H1 (cell line): ENCODE results near the gene CACNG4. TPM values are rescaled to one million over a fixed set of nuclear protein-coding genes. Genes with fewer than 3 reads are reported as not detected.

ENCODE experiments used
- CTCF ChIA-PET: fragments of 300-600 bp; sonication (Branson Sonifier 250); formaldehyde crosslinking; loops from one replicate; lab custom pipeline; 2021; ENCODE audit not compliant: partially characterized antibody; lab: Charles Lee
- POLR2A ChIA-PET: fragments of 300-600 bp; sonication (Branson Sonifier 250); formaldehyde crosslinking; loops from one replicate; lab custom pipeline; 2021; ENCODE audit warnings: inconsistent platforms; ENCODE audit not compliant: partially characterized antibody; lab: Charles Lee
- DNase-seq, 2 experiments: peaks; one replicate each; pipeline versions ENCODE4 v3.0.0 to v3.0.0-alpha.2; 2010 to 2022; ENCODE audit warnings: low spot score in 2 of 2, low read depth in 1 of 2, mixed read lengths in 1 of 2
- FAIRE-seq: peaks from 2 replicates; lab custom pipeline; 2011; peaks lifted over from hg19 to GRCh38; lab: Jason Lieb, UNC
- H2AFZ ChIP-seq: 2 replicates; pipeline ENCODE4 v1.8.1; 2012; ENCODE audit warnings: low read length, inconsistent platforms
- H2AK5ac ChIP-seq: 2 replicates; pipeline ENCODE4 v1.6.1; 2013; ENCODE audit warnings: low read depth, low read length
- H2BK120ac ChIP-seq: replicated peaks from 2 replicates; pipeline ENCODE3; 2013; ENCODE audit warnings: low read depth, low read length, inconsistent platforms
- H2BK12ac ChIP-seq: 2 replicates; pipeline ENCODE4 v1.6.1; 2013; ENCODE audit warnings: low read depth, low read length
- H2BK15ac ChIP-seq: 2 replicates; pipeline ENCODE4 v1.6.1; 2013; ENCODE audit warnings: low read length
- H2BK20ac ChIP-seq: 2 replicates; pipeline ENCODE4 v1.6.1; 2013; ENCODE audit warnings: low read length
- H2BK5ac ChIP-seq: 2 replicates; pipeline ENCODE4 v1.6.1; 2013; ENCODE audit warnings: low read depth, low read length
- H3K14ac ChIP-seq: 2 replicates; pipeline ENCODE4 v1.6.1; 2013; ENCODE audit warnings: inconsistent platforms; ENCODE audit not compliant: insufficient read length
- H3K18ac ChIP-seq: 2 replicates; pipeline ENCODE4 v1.6.1; 2013; ENCODE audit warnings: low read length; ENCODE audit errors: extremely low read depth
- H3K23ac ChIP-seq: 2 replicates; pipeline ENCODE4 v1.6.1; 2013; ENCODE audit warnings: inconsistent platforms; ENCODE audit not compliant: insufficient read length
- H3K23me2 ChIP-seq: 2 replicates; pipeline ENCODE4 v1.6.1; 2013; ENCODE audit warnings: low read depth, low read length
- H3K27ac ChIP-seq: 2 replicates; pipeline ENCODE4 v1.6.1; 2011; ENCODE audit warnings: low read depth, low read length, inconsistent platforms
- H3K27me3 ChIP-seq, 4 experiments: replicated peaks in 1 of 4; 1 replicate in 1 of 4; 2 replicates in 3 of 4; pipeline versions ENCODE4 v1.6.1 to v1.8.1; 2011 to 2013; ENCODE audit warnings: low read length in 3 of 4, mild to moderate bottlenecking in 3 of 4, inconsistent platforms in 2 of 4, mixed read lengths in 2 of 4, moderate library complexity in 1 of 4; ENCODE audit not compliant: control insufficient read depth in 3 of 4, insufficient read depth in 3 of 4; ENCODE audit errors: extremely low read depth in 1 of 4
- H3K36me3 ChIP-seq, 4 experiments: 2 replicates each; pipeline versions ENCODE4 v1.6.1 to v1.8.1; 2011 to 2013; ENCODE audit warnings: mild to moderate bottlenecking in 4 of 4, low read length in 3 of 4, moderate library complexity in 2 of 4, control low read depth in 1 of 4, inconsistent platforms in 1 of 4; ENCODE audit not compliant: insufficient read depth in 4 of 4, control insufficient read depth in 2 of 4
- H3K4ac ChIP-seq: replicated peaks from 2 replicates; pipeline ENCODE3; 2013; ENCODE audit warnings: low read length, low read depth, mixed read lengths, inconsistent platforms; ENCODE audit not compliant: insufficient read length
- H3K4me1 ChIP-seq, 4 experiments: replicated peaks in 1 of 4; 1 replicate in 1 of 4; 2 replicates in 3 of 4; pipeline versions ENCODE4 v1.6.1 to v1.8.1; 2011 to 2013; ENCODE audit warnings: low read length in 3 of 4, inconsistent platforms in 2 of 4, mixed read lengths in 1 of 4; ENCODE audit not compliant: insufficient read depth in 4 of 4, control insufficient read depth in 3 of 4
- H3K4me2 ChIP-seq, 2 experiments: 2 replicates each; pipeline versions ENCODE4 v1.6.1 to v1.8.1; 2011 to 2013; ENCODE audit warnings: low read depth in 2 of 2, low read length in 2 of 2, control low read depth in 1 of 2, inconsistent platforms in 1 of 2, mild to moderate bottlenecking in 1 of 2; ENCODE audit not compliant: insufficient read depth in 1 of 2
- H3K4me3 ChIP-seq, 4 experiments: fragments of 200-600, 300-600 bp in 1 of 4; sonication (generic), shearing (Covaris generic), sonication (Bioruptor Twin) in 1 of 4; 2 replicates each; pipeline versions ENCODE4 v1.5.1 to v1.8.1; 2011 to 2016; ENCODE audit warnings: low read length in 4 of 4, low read depth in 3 of 4, control low read depth in 2 of 4, inconsistent platforms in 2 of 4, mild to moderate bottlenecking in 2 of 4, mixed read lengths in 1 of 4, moderate library complexity in 1 of 4; ENCODE audit not compliant: insufficient read depth in 2 of 4; ENCODE audit errors: extremely low read depth in 1 of 4
- H3K56ac ChIP-seq: replicated peaks from 2 replicates; pipeline ENCODE3; 2013; ENCODE audit warnings: low read depth, mild to moderate bottlenecking, mixed read lengths, low read length, inconsistent platforms; ENCODE audit not compliant: insufficient read length
- H3K79me1 ChIP-seq: 2 replicates; pipeline ENCODE4 v1.6.1; 2013; ENCODE audit warnings: low read depth, low read length, control low read depth
- H3K79me2 ChIP-seq, 2 experiments: 2 replicates each; pipeline versions ENCODE4 v1.6.1 to v1.8.1; 2012 to 2013; ENCODE audit warnings: low read length in 2 of 2, mild to moderate bottlenecking in 2 of 2, inconsistent platforms in 1 of 2; ENCODE audit not compliant: insufficient read depth in 2 of 2, control insufficient read depth in 1 of 2
- H3K9ac ChIP-seq, 4 experiments: replicated peaks in 1 of 4; 1 replicate in 1 of 4; 2 replicates in 3 of 4; pipeline versions ENCODE4 v1.6.1 to v1.8.1; 2011 to 2013; ENCODE audit warnings: low read depth in 3 of 4, low read length in 3 of 4, control low read depth in 2 of 4, mild to moderate bottlenecking in 2 of 4, moderate library complexity in 2 of 4, inconsistent platforms in 1 of 4; ENCODE audit errors: extremely low read depth in 1 of 4
- H3K9me3 ChIP-seq, 2 experiments: 2 replicates each; pipeline versions ENCODE4 v1.6.1 to v1.8.1; 2012 to 2013; ENCODE audit warnings: mild to moderate bottlenecking in 2 of 2, moderate library complexity in 2 of 2, control low read depth in 1 of 2, inconsistent platforms in 1 of 2, low read depth in 1 of 2, low read length in 1 of 2, mixed read lengths in 1 of 2; ENCODE audit not compliant: insufficient read depth in 2 of 2
- H4K20me1 ChIP-seq, 2 experiments: replicated peaks in 1 of 2; 2 replicates each; pipeline versions ENCODE3 to v1.8.1; 2011 to 2013; ENCODE audit warnings: inconsistent platforms in 2 of 2, low read length in 2 of 2, mild to moderate bottlenecking in 1 of 2; ENCODE audit not compliant: insufficient read depth in 2 of 2, control insufficient read depth in 1 of 2
- H4K5ac ChIP-seq: 2 replicates; pipeline ENCODE4 v1.6.1; 2013; ENCODE audit warnings: low read length, low read depth, mixed read lengths, inconsistent platforms; ENCODE audit not compliant: insufficient read length
- H4K8ac ChIP-seq: 2 replicates; pipeline ENCODE4 v1.8.0; 2013; ENCODE audit warnings: mild to moderate bottlenecking, moderate library complexity, low read length, inconsistent platforms; ENCODE audit not compliant: insufficient read depth; ENCODE audit errors: extremely low read depth
- H4K91ac ChIP-seq: replicated peaks from 2 replicates; pipeline ENCODE3; 2013; ENCODE audit warnings: low read length, mixed read lengths, inconsistent platforms; ENCODE audit not compliant: insufficient read length
- CHD2 ChIP-seq: IDR thresholded peaks from 2 replicates; pipeline ENCODE4 v1.6.1; 2012; ENCODE audit warnings: low read length, improper control_type of control experiment
- CTBP2 ChIP-seq: IDR thresholded peaks from 2 replicates; pipeline ENCODE4 v1.7.0; 2011; ENCODE audit warnings: borderline replicate concordance, mild to moderate bottlenecking, moderate library complexity, mixed read lengths, low read length; ENCODE audit not compliant: insufficient read depth, insufficient read length
- GTF2F1 ChIP-seq: IDR thresholded peaks from 2 replicates; pipeline ENCODE4 v1.6.1; 2012; ENCODE audit warnings: low read depth, low read length, improper control_type of control experiment, borderline replicate concordance
- HDAC6 ChIP-seq: IDR thresholded peaks from one replicate; pipeline ENCODE4 v1.7.1; 2012; ENCODE audit warnings: low read depth, mild to moderate bottlenecking, inconsistent platforms, low read length, moderate library complexity
- KDM4A ChIP-seq: IDR thresholded peaks from one replicate; pipeline ENCODE4 v1.7.1; 2012; ENCODE audit warnings: low read depth, mild to moderate bottlenecking, moderate library complexity, low read length, inconsistent platforms; ENCODE audit not compliant: severe bottlenecking
- PHF8 ChIP-seq: fragments of 200-600 bp; sonication (generic); conservative IDR thresholded peaks from 2 replicates; pipeline ENCODE4 v1.7.1; 2012; ENCODE audit warnings: low read depth, mild to moderate bottlenecking, inconsistent platforms, low read length, moderate library complexity
- RNF2 ChIP-seq: fragments of 200-900, 300-1000 bp; sonication (generic); IDR thresholded peaks from 2 replicates; pipeline ENCODE4 v1.7.1; 2016; ENCODE audit warnings: borderline replicate concordance, low read depth, mild to moderate bottlenecking, antibody characterized with exemption, low read length; ENCODE audit not compliant: poor library complexity, severe bottlenecking; ENCODE audit errors: missing control alignments
- SIX5 ChIP-seq: IDR thresholded peaks from 2 replicates; pipeline ENCODE4 v1.6.1; 2011; ENCODE audit warnings: mild to moderate bottlenecking, low read depth, low read length
- SUZ12 ChIP-seq: fragments of 200-600 bp; sonication (generic); IDR thresholded peaks from 2 replicates; pipeline ENCODE4 v1.6.1; 2012; ENCODE audit warnings: mild to moderate bottlenecking, inconsistent platforms, low read length, moderate library complexity, mixed read lengths
- TAF7 ChIP-seq: optimal IDR thresholded peaks from 2 replicates; pipeline ENCODE3; 2011; ENCODE audit warnings: low read depth, mild to moderate bottlenecking, inconsistent platforms, low read length, moderate library complexity, borderline replicate concordance
- TBP ChIP-seq: IDR thresholded peaks from 2 replicates; pipeline ENCODE4 v1.6.1; 2011; ENCODE audit warnings: low read depth, low read length, improper control_type of control experiment
- TEAD4 ChIP-seq: IDR thresholded peaks from 2 replicates; pipeline ENCODE4 v1.6.1; 2012; ENCODE audit warnings: low read depth, low read length, inconsistent platforms, mixed read lengths
- WGBS, 2 experiments: shearing (Covaris generic) in 1 of 2; methylation state at CpG; one replicate each; pipeline versions ENCODE4 v1.1.6 to v1.1.7; 2013 to 2015; ENCODE audit warnings: low lambda C conversion rate in 2 of 2, mixed read lengths in 2 of 2, inconsistent platforms in 1 of 2, low coverage in 1 of 2, missing lambda C conversion rate in 1 of 2; ENCODE audit not compliant: insufficient replicate concordance in 2 of 2, insufficient coverage in 1 of 2, insufficient read length in 1 of 2; ENCODE audit errors: extremely low coverage in 1 of 2, missing lambda C conversion rate in 1 of 2; 5-methylcytosine and 5-hydroxymethylcytosine counted together
- polyA plus RNA-seq, 7 experiments: library from polyadenylated mRNA; depleted of rRNA in 3 of 7; stranded (reverse) in 5 of 7; unstranded in 2 of 7; fragments of >200 nt in 5 of 7; fragments of 200-250 nt in 2 of 7; gene quantifications; 1 replicate in 5 of 7; 2 replicates in 1 of 7; 4 replicates in 1 of 7; pipeline versions ENCODE4 v1.2.1 to v1.2.3, GENCODE V29; 2011 to 2013; ENCODE audit warnings: missing spikeins in 2 of 7, mixed read lengths in 2 of 7
- total RNA-seq: library from RNA; stranded (reverse); fragmentation: NEBNext Ultra II Directional; extraction: Animal tissue kit (Norgen Biotek cat#: 25700); gene quantifications from 2 replicates; pipeline ENCODE4 v1.2.1, GENCODE V29; 2021

The CACNG4 gene
- total and polyA plus RNA-seq, 2 of the 8 experiments (the other 6 are each of a cell fraction or from before 2014, with no cell fraction given): 3.6 to 5.6 TPM

DNA sequence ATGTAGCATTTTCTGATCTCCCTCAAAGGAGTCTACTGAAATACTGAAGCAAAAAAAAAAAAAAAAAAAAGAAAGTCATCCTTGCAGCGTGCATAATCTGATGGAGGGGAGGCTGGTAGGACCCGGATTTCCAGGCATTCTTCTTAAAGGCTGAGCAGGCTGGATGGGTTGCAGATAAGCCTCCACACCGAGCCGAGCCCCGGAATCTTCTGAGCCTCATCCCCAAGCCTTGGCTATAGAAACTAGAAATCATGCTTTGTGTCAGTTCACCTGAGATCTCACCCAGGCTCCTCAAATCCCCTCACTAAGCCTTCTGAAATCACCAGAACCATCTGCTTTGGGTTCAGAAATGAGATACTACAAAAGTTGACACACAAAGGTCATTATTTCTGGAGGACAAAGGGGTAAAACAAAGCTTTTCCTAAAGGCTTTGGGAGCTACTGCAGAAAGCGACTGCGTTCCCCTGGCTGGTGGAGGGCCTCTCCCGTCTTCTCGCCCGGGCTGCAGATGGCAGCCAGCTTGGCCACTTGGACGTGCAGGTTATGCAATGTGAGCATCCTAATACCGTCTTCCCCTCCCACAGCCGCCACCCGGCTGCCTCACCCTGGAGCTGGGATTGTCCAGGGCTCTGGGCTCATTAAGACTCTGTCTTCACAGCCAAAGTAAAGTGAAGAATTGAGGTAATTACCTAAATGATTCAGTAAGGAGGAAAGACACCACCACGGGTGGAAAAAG, 4.7 kb upstream of the CACNG4 start:
- Histone ChIP-seq H4K8ac (no peak overlapping the region), H4K91ac (no peak overlapping the region), H2BK5ac (no peak overlapping the region), H3K27ac (no peak overlapping the region), H3K79me1 (no peaks in the 10 kb centered on the region), H2BK15ac (no peak overlapping the region), H3K56ac (no peak overlapping the region), H3K36me3 (no peaks in the 10 kb centered on the region), H3K4me3 (no peak overlapping the region), H3K4ac (no peak overlapping the region), H3K14ac (no peak overlapping the region), H4K5ac (no peak overlapping the region), H3K27me3 (peaks cover 2 to 22% (median 18%) of the 10 kb centered on the region in 4 experiments; a peak in 6 of 7 replicates), H3K23me2 (peaks cover 4% of the 10 kb centered on the region; the same call in 1 of the 2 replicates), H3K79me2 (no peaks in the 10 kb centered on the region), H2BK12ac (no peak overlapping the region), H4K20me1 (no peaks in the 10 kb centered on the region), H2AK5ac (no peak overlapping the region), H3K4me1 (peaks cover 2 to 12% (median 6%) of the 10 kb centered on the region in 4 experiments; a peak in 5 of 7 replicates), H3K18ac (no peak overlapping the region), H2AFZ (no peak overlapping the region), H3K9me3 (no peaks in the 10 kb centered on the region), H3K4me2 (no peak overlapping the region), H3K9ac (no peak overlapping the region), H3K23ac (no peak overlapping the region), H2BK120ac (no peak overlapping the region), H2BK20ac (no peak overlapping the region)
- CTCF ChIA-PET: interaction anchor here (0.9 to 1.1 kb wide), 4 partner anchors 10 to 61 kb away, joined by 3 to 6 read pairs (median 3); no protein-coding TSS in a partner anchor
- 90% methylated on average over 15 of the region's 15 CpGs; no CpG with 5 or more reads in 1 of the 2 experiments for WGBS, 2 experiments
- DNase-seq: no peak
- FAIRE-seq: no peak
- POLR2A ChIA-PET: no interaction called here
- TF ChIP-seq RNF2 (no peak), TBP (no peak), PHF8 (no peak), CHD2 (no peak), SUZ12 (no peak), TAF7 (no peak), SIX5 (no peak), CTBP2 (no peak), HDAC6 (no peak), KDM4A (no peak), TEAD4 (no peak), GTF2F1 (no peak)
